ENCODE measurements around the gene AP4B1. TPM values are rescaled to one million over a fixed set of nuclear protein-coding genes. Genes with fewer than 3 reads are reported as not detected.

AP4B1 gene
- total RNA-seq, 2 experiments from 2014 or later = 44.1 to 48.0 TPM

DNA sequence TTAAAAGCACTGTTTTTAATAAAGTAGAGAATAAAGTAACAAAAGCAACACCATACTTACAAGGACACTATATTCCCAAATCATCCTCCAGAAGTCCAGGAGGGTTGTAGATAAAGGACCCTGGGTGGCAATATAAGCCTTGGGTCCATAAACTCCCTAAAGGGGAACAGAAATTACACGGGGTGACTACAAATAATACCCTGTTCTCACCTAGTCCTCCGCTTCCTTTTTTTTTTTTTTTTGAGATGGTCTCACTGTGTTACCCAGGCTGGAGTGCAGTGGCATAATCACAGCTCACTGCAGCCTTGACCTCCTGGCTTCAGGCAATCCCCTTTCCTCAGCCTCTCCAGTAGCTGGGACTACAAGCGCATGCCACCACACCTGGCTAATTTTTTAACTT is 46.2 kb downstream of the AP4B1 start:
- peaks cover 50% of the 10 kb centered on the region for H3K36me3 ChIP-seq (ENCODE audit: insufficient read depth, low read length)
- no peaks in the 10 kb centered on the region for H3K9me3 ChIP-seq (ENCODE audit: control insufficient read depth in 1 of 2, insufficient read depth in 1 of 2, low read length in 2 of 2)
- H3K27me3 ChIP-seq (ENCODE audit: control insufficient read depth in 1 of 2, insufficient read depth in 2 of 2, low read length in 2 of 2) = no peaks in the 10 kb centered on the region
- POLR2A ChIA-PET = no interaction called here
- no peak overlapping the region for H3K27ac Mint-ChIP-seq
- intact Hi-C loops (cut with DNase I, micrococcal nuclease) = no loop called here
- peaks cover 61% of the 10 kb centered on the region for H3K36me3 Mint-ChIP-seq (ENCODE audit: low read depth)
- H3K4me1 ChIP-seq (ENCODE audit: insufficient read depth, low read length) = peaks cover 10% of the 10 kb centered on the region
- no peak overlapping the region for H3K4me3 ChIP-seq (ENCODE audit: low read length)
- no peak overlapping the region for H3K4me3 Mint-ChIP-seq
- CTCF ChIA-PET = no interaction called here
- H3K4me1 Mint-ChIP-seq (ENCODE audit: low read depth) = peaks cover 42% of the 10 kb centered on the region
- no peak for TF ChIP-seq CTCF (IDR thresholded peaks at IDR 0.05)
- ATAC-seq (ENCODE audit: poor library complexity) (no peak), DNase-seq (no peak)
- no peak overlapping the region for H3K27ac ChIP-seq (ENCODE audit: low read depth in 1 of 2, low read length in 2 of 2)
- no peaks in the 10 kb centered on the region for H3K9me3 Mint-ChIP-seq
- no peaks in the 10 kb centered on the region for H3K27me3 Mint-ChIP-seq

GRCh38 chr1:113857776-113858175 is 46.8 kb downstream of the AP4B1 start:
- Histone ChIP-seq H3K27me3 (ENCODE audit: control insufficient read depth in 1 of 2, insufficient read depth in 2 of 2, low read length in 2 of 2) (no peaks in the 10 kb centered on the region), H3K4me1 (ENCODE audit: insufficient read depth, low read length) (peaks cover 10% of the 10 kb centered on the region), H3K36me3 (ENCODE audit: insufficient read depth, low read length) (peaks cover 46% of the 10 kb centered on the region), H3K9me3 (ENCODE audit: control insufficient read depth in 1 of 2, insufficient read depth in 1 of 2, low read length in 2 of 2) (no peaks in the 10 kb centered on the region), H3K4me3 (ENCODE audit: low read length) (no peak overlapping the region), H3K27ac (ENCODE audit: low read depth in 1 of 2, low read length in 2 of 2) (no peak overlapping the region)
- ChIA-PET CTCF (no interaction called here), POLR2A (interaction anchor here (0.8 kb wide), 1 partner anchor 15 kb away, joined by 3 read pairs; no protein-coding TSS in a partner anchor)
- H3K27me3 Mint-ChIP-seq = no peaks in the 10 kb centered on the region
- no peaks in the 10 kb centered on the region for H3K9me3 Mint-ChIP-seq
- DNase-seq (no peak), ATAC-seq (ENCODE audit: poor library complexity) (no peak)
- no peak overlapping the region for H3K4me3 Mint-ChIP-seq
- peaks cover 57% of the 10 kb centered on the region for H3K36me3 Mint-ChIP-seq (ENCODE audit: low read depth)
- intact Hi-C loops (cut with DNase I, micrococcal nuclease) = no loop called here
- H3K4me1 Mint-ChIP-seq (ENCODE audit: low read depth) = peaks cover 39% of the 10 kb centered on the region
- no peak overlapping the region for H3K27ac Mint-ChIP-seq
- TF ChIP-seq CTCF (IDR thresholded peaks at IDR 0.05) = no peak

- no peak for TF ChIP-seq CTCF (IDR thresholded peaks at IDR 0.05)
- intact Hi-C loops (cut with DNase I, micrococcal nuclease) = no loop called here
- Histone ChIP-seq H3K36me3 (ENCODE audit: insufficient read depth, low read length) (peaks cover 46% of the 10 kb centered on the region), H3K9me3 (ENCODE audit: control insufficient read depth in 1 of 2, insufficient read depth in 1 of 2, low read length in 2 of 2) (no peaks in the 10 kb centered on the region), H3K4me3 (ENCODE audit: low read length) (no peak overlapping the region), H3K27ac (ENCODE audit: low read depth in 1 of 2, low read length in 2 of 2) (no peak overlapping the region), H3K27me3 (ENCODE audit: control insufficient read depth in 1 of 2, insufficient read depth in 2 of 2, low read length in 2 of 2) (no peaks in the 10 kb centered on the region), H3K4me1 (ENCODE audit: insufficient read depth, low read length) (peaks cover 8% of the 10 kb centered on the region)
- Mint-ChIP-seq H3K36me3 (ENCODE audit: low read depth) (peaks cover 64% of the 10 kb centered on the region), H3K27me3 (no peaks in the 10 kb centered on the region), H3K27ac (no peak overlapping the region), H3K9me3 (no peaks in the 10 kb centered on the region), H3K4me3 (no peak overlapping the region), H3K4me1 (ENCODE audit: low read depth) (peaks cover 28% of the 10 kb centered on the region)
- DNase-seq (no peak), ATAC-seq (ENCODE audit: poor library complexity) (no peak)
- CTCF ChIA-PET = interaction anchor here (0.6 to 1.3 kb wide), 4 partner anchors 13 to 1172 kb away, joined by 3 to 5 read pairs (median 4); no protein-coding TSS in a partner anchor
- POLR2A ChIA-PET = interaction anchor here (1.3 kb wide), 1 partner anchor 73 kb away, joined by 3 read pairs; no protein-coding TSS in a partner anchor
These were observed 48.2 kb downstream of the AP4B1 start for GRCh38 chr1:113856401-113856790.
